GM19468 (cell line): ENCODE results near the gene SYT14.
"Not testable (repeated sequence)": the region's sequence is repeated elsewhere in the genome, so short reads cannot be mapped to it uniquely, and the experiment has no call there.

Experiments
- ATAC-seq: cut with Tn5 transposase; IDR thresholded peaks from one replicate; pipeline ENCODE4 v1.9.1; 2021; ENCODE audit warnings: mild to moderate bottlenecking, moderate library complexity, moderate number of reproducible peaks; ENCODE audit not compliant: unreplicated experiment; ENCODE audit errors: extremely low read depth

SYT14 gene

GRCh38 chr1:210098356-210098755 is 160.3 kb downstream of the SYT14 start:
- no peak for ATAC-seq

GRCh38 chr1:210099921-210100320 is 161.9 kb downstream of the SYT14 start:
- ATAC-seq = no peak

- no peak for ATAC-seq
Measured at GRCh38 chr1:210104103-210104502, 166.1 kb downstream of the SYT14 start.

- not testable (repeated sequence) for ATAC-seq
Measured at GRCh38 chr1:210112906-210113305, 174.9 kb downstream of the SYT14 start.

GRCh38 chr1:210117198-210117597 is 179.2 kb downstream of the SYT14 start:
- ATAC-seq = no peak

GRCh38 chr1:210117681-210118170 is 179.7 kb downstream of the SYT14 start:
- no peak for ATAC-seq

DNA sequence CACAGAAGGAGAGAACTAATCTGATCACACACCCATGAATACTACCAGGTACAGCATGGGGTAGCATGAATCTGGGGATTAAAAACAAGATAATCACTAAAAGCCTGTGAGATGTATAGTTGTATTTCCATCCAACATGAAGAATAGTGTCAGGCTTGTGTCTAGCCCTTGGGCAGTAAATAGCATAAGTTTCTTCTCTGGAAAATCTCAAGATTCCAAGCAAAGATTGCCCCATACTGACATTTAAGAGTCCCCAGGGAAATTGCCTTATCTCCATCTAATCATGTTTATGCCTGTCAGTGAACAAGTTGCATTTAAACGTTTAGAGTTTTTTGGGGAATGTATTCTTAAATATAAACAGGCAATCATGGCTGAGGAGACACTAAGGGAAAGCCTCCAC is 185.4 kb downstream of the SYT14 start:
- ATAC-seq = no peak

DNA sequence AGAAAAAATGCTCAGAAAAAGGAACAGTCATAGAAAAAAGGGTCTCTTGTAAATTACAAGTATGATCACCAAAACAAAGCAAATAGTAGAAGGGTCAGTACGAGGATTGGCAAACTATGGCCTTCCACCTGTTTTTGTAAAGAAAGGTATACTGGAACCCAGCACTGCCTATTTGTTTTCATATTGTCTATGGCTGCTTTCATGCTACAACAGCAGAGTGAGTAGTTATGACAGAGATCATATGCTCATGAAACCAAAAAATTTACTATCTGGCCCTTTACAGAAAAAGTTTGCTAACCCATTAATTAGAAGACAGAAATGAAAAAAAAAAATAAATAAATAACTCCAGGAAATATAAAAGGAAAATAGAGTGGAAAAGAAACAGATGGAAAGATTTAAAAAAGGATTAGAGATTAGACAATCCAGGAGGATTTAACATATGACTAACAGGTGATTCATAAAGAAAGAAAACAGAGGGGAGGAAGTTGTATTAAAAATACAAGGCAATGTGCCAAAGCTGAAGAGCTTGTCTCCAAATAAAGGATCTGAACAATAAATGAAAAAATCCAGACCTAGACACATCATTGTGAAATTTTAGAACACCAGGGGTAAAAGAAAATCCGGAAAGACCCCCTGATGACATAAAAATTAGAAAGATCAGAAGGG is 186.0 kb downstream of the SYT14 start:
- ATAC-seq = no peak

- ATAC-seq = no peak
Measured at GRCh38 chr1:210124736-210125135, 186.7 kb downstream of the SYT14 start.

- ATAC-seq = no peak
Measured at GRCh38 chr1:210125143-210125542, 187.1 kb downstream of the SYT14 start.

DNA sequence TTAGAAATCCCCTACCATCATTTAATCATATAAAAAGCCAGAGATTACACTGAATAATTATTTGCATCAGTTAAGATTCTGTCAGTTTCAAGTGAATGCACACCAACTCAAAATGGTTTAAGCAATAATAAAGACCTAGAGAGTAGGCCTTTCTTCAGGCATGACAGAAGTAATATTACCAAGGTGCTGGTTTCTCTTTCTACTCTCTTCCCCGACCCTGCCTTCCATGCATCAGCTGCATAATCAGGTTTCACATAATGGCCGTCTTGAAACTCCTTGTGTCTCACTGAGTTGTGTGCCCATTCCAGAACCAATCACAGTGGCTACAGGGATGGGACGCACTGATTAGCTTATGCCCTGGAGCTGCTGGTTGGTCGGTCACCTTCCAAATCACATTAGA is 191.1 kb downstream of the SYT14 start:
- no peak for ATAC-seq

DNA sequence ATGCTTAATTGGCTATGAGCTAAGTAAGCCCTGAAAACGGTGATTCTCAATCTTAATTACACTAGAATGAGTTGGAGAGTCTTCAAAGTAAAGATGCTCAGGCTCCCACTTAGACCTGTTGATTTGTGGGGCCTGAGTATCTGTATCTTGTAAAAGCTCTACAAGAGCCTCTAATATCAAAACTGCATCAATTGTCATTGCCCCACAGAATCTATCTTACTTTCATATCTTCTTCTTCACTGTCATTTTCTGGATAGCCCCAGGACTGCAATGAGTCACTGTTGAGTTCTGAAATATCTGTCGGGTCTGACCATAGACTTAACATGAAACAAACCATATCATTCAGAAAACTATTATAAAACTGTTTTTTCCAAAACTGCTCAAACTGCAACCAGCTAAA is 191.7 kb downstream of the SYT14 start:
- no peak for ATAC-seq

DNA sequence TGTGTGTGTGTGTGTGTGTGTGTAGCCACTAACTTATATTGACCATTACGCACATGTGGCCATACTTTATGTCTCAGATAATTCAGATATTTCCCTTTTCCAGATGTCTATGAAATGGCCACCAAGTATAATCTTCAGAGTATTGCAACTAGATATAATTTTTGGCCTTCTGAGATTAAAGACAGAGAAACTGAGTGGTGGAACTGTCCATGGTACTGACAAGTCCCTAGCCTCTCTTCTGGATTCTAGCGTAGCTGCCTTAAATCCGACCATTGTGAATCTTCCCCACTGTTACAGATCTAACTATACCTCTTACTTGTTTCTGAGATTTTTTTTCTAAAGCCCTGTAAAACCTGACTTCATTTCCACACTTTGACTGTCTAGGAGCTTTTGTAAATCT is 194.6 kb downstream of the SYT14 start:
- no peak for ATAC-seq

GRCh38 chr1:210143465-210144062 is 205.5 kb downstream of the SYT14 start:
- no peak for ATAC-seq

DNA sequence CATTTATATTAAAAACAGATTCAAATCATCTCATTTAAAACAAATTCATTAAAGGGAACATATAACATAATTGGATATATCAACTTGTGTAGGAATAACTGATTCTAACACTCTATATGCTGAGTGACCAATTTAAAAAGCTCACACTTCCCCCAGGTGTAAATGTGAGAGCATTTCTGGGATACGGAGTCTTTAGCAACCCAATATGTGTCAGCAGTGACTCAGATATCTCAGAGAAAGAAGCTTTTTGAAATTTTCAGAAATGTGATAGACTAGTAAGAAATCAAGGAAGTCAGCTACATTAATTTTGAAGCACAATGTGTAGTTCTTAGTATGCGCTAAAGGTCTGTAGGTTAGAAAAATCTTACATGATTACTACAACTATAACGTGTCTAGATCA is 206.7 kb downstream of the SYT14 start:
- ATAC-seq = no peak

- ATAC-seq = no peak
Measured at GRCh38 chr1:210151052-210151672, 213.1 kb downstream of the SYT14 start.

GRCh38 chr1:210159211-210159610 is 221.2 kb downstream of the SYT14 start:
- ATAC-seq = no peak

GRCh38 chr1:210170220-210170619 is 232.2 kb downstream of the SYT14 start:
- no peak for ATAC-seq

- no peak for ATAC-seq
Measured at GRCh38 chr1:210174133-210174532, 236.1 kb downstream of the SYT14 start.

DNA sequence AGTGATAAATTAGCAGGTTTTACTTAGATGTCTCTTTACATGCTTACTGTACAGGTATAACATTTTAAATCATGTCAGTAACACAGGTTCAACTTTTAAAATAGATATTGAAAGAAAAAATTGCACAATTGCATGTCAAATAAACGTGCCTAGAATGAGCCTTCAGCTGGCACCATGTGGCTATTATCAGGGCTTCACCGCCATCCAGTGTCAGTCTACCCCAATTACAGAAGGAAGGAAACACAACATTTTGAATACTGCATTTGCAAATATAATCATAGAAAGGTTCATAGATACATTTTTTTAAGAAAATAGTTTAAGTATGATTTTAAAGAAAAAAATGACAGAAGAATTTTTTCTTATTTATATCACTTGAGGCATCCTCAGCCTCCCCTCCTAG is 247.0 kb downstream of the SYT14 start:
- no peak for ATAC-seq

- not testable (repeated sequence) for ATAC-seq
Measured at GRCh38 chr1:210187849-210188606, 250.0 kb downstream of the SYT14 start.
